Ovary (tissue), 3 donors: ENCODE measurements around the gene TRABD2B.

Experiments
- CTCF ChIP-seq, 3 donors: fragments of 450-650 bp in 2 of 3; fragments of 200-600 bp in 1 of 3; IDR thresholded peaks; one replicate each; pipeline versions ENCODE4 v1.5.1 to v1.8.0; 2016 to 2022; ENCODE audit warnings: antibody characterized with exemption in 3 of 3, mild to moderate bottlenecking in 1 of 3
- EP300 ChIP-seq: sonication (generic); formaldehyde crosslinking; IDR thresholded peaks from one replicate; pipeline ENCODE4 v1.6.1; 2017; ENCODE audit warnings: antibody characterized with exemption
- donor health status: DM: no; HTN: no; CAD: no.

- TF ChIP-seq EP300: no peak
- no peak for TF ChIP-seq CTCF (IDR thresholded peaks at IDR 0.05)
These were observed 78.8 kb downstream of the TRABD2B start for GRCh38 chr1:47918257-47918867.
